K562 (cell line): ENCODE results near the gene LMNA. TPM values are rescaled to one million over a fixed set of nuclear protein-coding genes. Genes with fewer than 3 reads are reported as not detected.

ENCODE experiments used
- ATAC-seq: fragments of 200-7000 bp; cut with Tn5 transposase; 3 replicates; pipeline ENCODE4 v1.9.1; 2020; ENCODE audit warnings: moderate library complexity
- BruUV-seq: library from RNA; stranded (reverse); fragments of 400-500 nt; replicated peaks from 2 replicates; lab custom pipeline; 2021; lab: Mats Ljungman, UMichigan
- CTCF ChIA-PET: fragments of 300-600 bp; formaldehyde crosslinking; extraction: SDS; loops from one replicate; lab custom pipeline; 2021; ENCODE audit warnings: low intra/inter-chr PET ratio; lab: Yijun Ruan, JAX
- POLR2A ChIA-PET: fragments of 300-600, 350-650 bp; sonication (Branson Sonifier 250); formaldehyde crosslinking; extraction: SDS; loops from one replicate; lab custom pipeline; 2021; ENCODE audit warnings: antibody characterized with exemption, inconsistent platforms; lab: Yijun Ruan, JAX
- DNase-seq, 4 experiments: peaks; one replicate each; pipeline versions ENCODE4 v3.0.0 to v3.0.0-alpha.2; 2011 to 2018; ENCODE audit warnings: low spot score in 3 of 4, mixed read lengths in 3 of 4; ENCODE audit errors: extremely low read depth in 1 of 4
- FAIRE-seq: peaks from 2 replicates; lab custom pipeline; 2011; peaks lifted over from hg19 to GRCh38; lab: Jason Lieb, UNC
- H2AFZ ChIP-seq: 2 replicates; pipeline ENCODE4 v1.6.0; 2011; ENCODE audit warnings: low read depth, low read length, control low read depth, inconsistent platforms
- H3K27ac ChIP-seq: fragments of 200-600 bp; 3 replicates; pipeline ENCODE4 v1.8.0; 2011; ENCODE audit warnings: low read depth, mild to moderate bottlenecking, control low read depth, inconsistent platforms, low read length, moderate library complexity, mixed read lengths; ENCODE audit errors: extremely low read depth
- H3K27me3 ChIP-seq, 2 experiments: fragments of 300-600 bp in 1 of 2; 2 replicates in 1 of 2; 3 replicates in 1 of 2; pipeline versions ENCODE4 v1.6.0 to v1.8.0; 2011; ENCODE audit warnings: inconsistent platforms in 2 of 2, low read length in 2 of 2, mild to moderate bottlenecking in 1 of 2, mixed read lengths in 1 of 2, moderate library complexity in 1 of 2; ENCODE audit not compliant: control insufficient read depth in 2 of 2, insufficient read depth in 2 of 2
- H3K36me3 ChIP-seq: fragments of 300-600 bp; 3 replicates; pipeline ENCODE4 v1.8.0; 2011; ENCODE audit warnings: mild to moderate bottlenecking, low read length, inconsistent platforms; ENCODE audit not compliant: control insufficient read depth, insufficient read depth
- H3K4me1 ChIP-seq, 2 experiments: fragments of 200-600 bp in 1 of 2; replicated peaks in 1 of 2; 2 replicates in 1 of 2; 3 replicates in 1 of 2; pipeline versions ENCODE4 v1.5.1 to v1.8.0; 2011; ENCODE audit warnings: inconsistent platforms in 2 of 2, low read length in 2 of 2, mild to moderate bottlenecking in 1 of 2, mixed read lengths in 1 of 2, moderate library complexity in 1 of 2; ENCODE audit not compliant: control insufficient read depth in 2 of 2, insufficient read depth in 2 of 2
- H3K4me2 ChIP-seq: 2 replicates; pipeline ENCODE4 v1.6.1; 2011; ENCODE audit warnings: low read length, control low read depth, inconsistent platforms, mixed read lengths; ENCODE audit not compliant: insufficient read depth
- H3K4me3 ChIP-seq: fragments of 200-600 bp; sonication (generic), shearing (Covaris generic); 2 replicates; pipeline ENCODE4 v1.5.1; 2016; ENCODE audit warnings: control low read depth, inconsistent platforms
- H3K79me2 ChIP-seq: fragments of 200-600 bp; 3 replicates; pipeline ENCODE4 v1.8.0; 2011; ENCODE audit warnings: low read length, inconsistent platforms; ENCODE audit not compliant: control insufficient read depth, insufficient read depth
- H3K9ac ChIP-seq, 2 experiments: 2 replicates each; pipeline versions ENCODE4 v1.6.0 to v1.6.1; 2011; ENCODE audit warnings: low read depth in 2 of 2, low read length in 2 of 2, control low read depth in 1 of 2, inconsistent platforms in 1 of 2, mild to moderate bottlenecking in 1 of 2, mixed read lengths in 1 of 2; ENCODE audit not compliant: insufficient read depth in 1 of 2
- H3K9me1 ChIP-seq: one replicate; pipeline ENCODE4 v1.6.0; 2011; ENCODE audit warnings: inconsistent platforms, mild to moderate bottlenecking, low read length, moderate library complexity; ENCODE audit not compliant: control insufficient read depth, insufficient read depth
- H3K9me3 ChIP-seq: replicated peaks from 2 replicates; pipeline ENCODE4 v1.5.1; 2011; ENCODE audit warnings: low read depth, low read length, inconsistent platforms; ENCODE audit not compliant: control insufficient read depth, insufficient read depth
- H4K20me1 ChIP-seq: replicated peaks from 2 replicates; pipeline ENCODE4 v1.6.1; 2011; ENCODE audit warnings: low read length, inconsistent platforms, mixed read lengths; ENCODE audit not compliant: control insufficient read depth, insufficient read depth
- NFIC ChIP-seq: fragments of 450-650 bp; IDR thresholded peaks from 2 replicates; pipeline ENCODE4 v1.6.1; 2017; ENCODE audit warnings: mild to moderate bottlenecking, inconsistent platforms
- NFIX ChIP-seq: fragments of 250-450 bp; sonication (Bioruptor Pico); IDR thresholded peaks from 2 replicates; pipeline ENCODE4 v1.4.0; 2020; ENCODE audit warnings: low read depth, mild to moderate bottlenecking, moderate library complexity
- PRPF4 ChIP-seq: fragments of 200-400 bp; formaldehyde crosslinking; IDR thresholded peaks from one replicate; pipeline ENCODE4 v1.6.1; 2017; ENCODE audit warnings: low read length, low read depth, mild to moderate bottlenecking; ENCODE audit not compliant: insufficient read depth, poor library complexity, severe bottlenecking
- RBM25 ChIP-seq: fragments of 200-400 bp; formaldehyde crosslinking; IDR thresholded peaks from 2 replicates; pipeline ENCODE4 v1.6.1; 2018; ENCODE audit warnings: low read length, low read depth, moderate library complexity; ENCODE audit not compliant: severe bottlenecking
- TBP ChIP-seq: optimal IDR thresholded peaks from 2 replicates; pipeline ENCODE3; 2011; ENCODE audit warnings: low read depth, low read length, improper control_type of control experiment
- WGBS: fragments of 100-300 bp; shearing (Covaris generic); methylation state at CpG from one replicate; pipeline ENCODE4 v1.1.6; 2016; ENCODE audit warnings: low coverage, mixed read lengths; ENCODE audit not compliant: insufficient coverage; ENCODE audit errors: missing lambda C conversion rate; 5-methylcytosine and 5-hydroxymethylcytosine counted together
- in situ Hi-C: fragments of 300-500 bp; cut with MboI; formaldehyde crosslinking; loops from 4 replicates; pipeline ENCODE4 v1.15.0; 2018; ENCODE audit warnings: inconsistent platforms, mixed read lengths
- intact Hi-C: fragments of 100-400 bp; cut with micrococcal nuclease; formaldehyde crosslinking; loops from 2 replicates; pipeline ENCODE4 v1.14.2; 2022
- polyA plus RNA-seq, 8 experiments: library from polyadenylated mRNA; depleted of rRNA in 4 of 8; stranded (reverse) in 5 of 8; unstranded in 3 of 8; fragments of >200 nt; fragmentation: Nextera tagmentation in 2 of 8; fragmentation: Illumina TruSeq in 1 of 8; extraction: Ambion mirVana in 2 of 8; extraction: Trizol in 1 of 8; gene quantifications; 2 replicates each; pipeline versions ENCODE4 v1.2.1 to v1.2.3, GENCODE V29; 2011 to 2014; ENCODE audit warnings: inconsistent platforms in 1 of 8, missing spikeins in 1 of 8
- total RNA-seq, 7 experiments: library from RNA; depleted of rRNA in 6 of 7; stranded (reverse); fragments of >200 nt in 6 of 7; fragmentation: Illumina TruSeq in 2 of 7; extraction: Trizol in 2 of 7; gene quantifications; 2 replicates each; pipeline versions ENCODE4 v1.2.1 to v1.2.3, GENCODE V29; 2011 to 2021; ENCODE audit warnings: low replicate concordance in 1 of 7
- TF ChIP-seq, protein P1 (sequence below): fragments of 250-450 bp; sonication (Bioruptor Pico); IDR thresholded peaks from 2 replicates; pipeline ENCODE4 v1.6.1; 2021; ENCODE audit warnings: mild to moderate bottlenecking

Gene LMNA
- total and polyA plus RNA-seq, 9 of the 15 experiments (the other 6 are each of a cell fraction or from before 2014, with no cell fraction given) = 1.00 to 347 (median 88.2) TPM

DNA sequence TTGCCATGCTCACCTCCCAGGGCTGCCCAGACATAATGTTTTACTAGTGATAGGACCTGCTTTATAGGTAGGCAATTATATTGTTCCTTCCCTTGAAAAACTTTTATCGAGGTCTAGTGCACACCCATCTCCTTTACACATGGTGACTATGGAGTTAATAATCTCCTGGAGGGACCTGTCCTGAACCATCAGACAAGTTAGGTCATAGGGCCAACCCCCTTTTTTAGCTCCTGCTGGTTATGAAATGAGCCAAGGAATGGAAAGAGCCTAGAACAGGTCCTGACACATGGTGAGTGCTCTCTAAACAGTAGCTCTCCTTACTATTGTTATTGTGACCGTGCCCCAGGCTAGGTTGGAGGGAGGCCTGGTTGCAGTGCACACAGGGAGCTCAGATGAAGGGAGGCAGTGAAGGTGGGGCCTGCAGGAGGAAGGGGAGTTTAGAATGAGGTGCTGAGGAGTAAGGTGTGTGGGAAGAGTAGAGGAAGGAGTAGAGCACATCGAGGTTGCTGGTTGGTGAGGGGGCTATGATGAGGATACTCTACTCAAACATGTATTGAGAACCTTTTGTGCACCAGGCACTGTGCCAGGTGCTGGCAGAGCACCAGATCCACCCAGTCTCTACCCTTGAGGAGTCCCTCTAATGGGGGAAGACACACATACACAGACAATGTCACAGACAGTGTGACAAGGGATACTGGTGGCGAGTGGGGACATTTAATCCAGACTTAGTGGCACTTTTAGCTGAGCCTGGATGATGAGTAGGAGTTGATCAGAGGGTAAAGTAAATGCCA is 14.1 kb upstream of the LMNA start:
- ATAC-seq (no peak), DNase-seq (no peak), FAIRE-seq (no peak)
- no TSS peak for BruUV-seq
- 31% methylated on average over 4 of the region's 4 CpGs for WGBS
- H3K79me2 ChIP-seq = peaks cover 4% of the 10 kb centered on the region; the same call in 1 of the 3 replicates
- intact Hi-C loops (no loop called here), in situ Hi-C loops (no loop called here)
- no peaks in the 10 kb centered on the region for H4K20me1 ChIP-seq
- H3K9ac ChIP-seq = no peak overlapping the region
- TF ChIP-seq, protein P1, sequence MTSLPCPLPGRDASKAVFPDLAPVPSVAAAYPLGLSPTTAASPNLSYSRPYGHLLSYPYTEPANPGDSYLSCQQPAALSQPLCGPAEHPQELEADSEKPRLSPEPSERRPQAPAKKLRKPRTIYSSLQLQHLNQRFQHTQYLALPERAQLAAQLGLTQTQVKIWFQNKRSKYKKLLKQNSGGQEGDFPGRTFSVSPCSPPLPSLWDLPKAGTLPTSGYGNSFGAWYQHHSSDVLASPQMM (CRISPR knock-in tag) = no peak
- TF ChIP-seq RBM25 = peak; percentile 19
- H3K4me2 ChIP-seq = no peak overlapping the region
- no peak overlapping the region for H3K27ac ChIP-seq
- H3K4me3 ChIP-seq = no peak overlapping the region
- ChIA-PET POLR2A (interaction anchor here (0.6 to 12.5 kb wide), 6 partner anchors 12 to 168 kb away, joined by 3 to 164 read pairs (median 10); partner anchors contain the start of gene LMNA), CTCF (interaction anchor here (1.0 kb wide), 1 partner anchor 30 kb away, joined by 6 read pairs; no protein-coding TSS in a partner anchor)
- H3K27me3 ChIP-seq = no peaks in the 10 kb centered on the region
- no peaks in the 10 kb centered on the region for H3K36me3 ChIP-seq
- peaks cover 7% of the 10 kb centered on the region for H3K9me1 ChIP-seq
- no peak overlapping the region for H2AFZ ChIP-seq
- no peaks in the 10 kb centered on the region for H3K9me3 ChIP-seq
- peaks cover 17 to 37% of the 10 kb centered on the region in 2 experiments for H3K4me1 ChIP-seq

DNA sequence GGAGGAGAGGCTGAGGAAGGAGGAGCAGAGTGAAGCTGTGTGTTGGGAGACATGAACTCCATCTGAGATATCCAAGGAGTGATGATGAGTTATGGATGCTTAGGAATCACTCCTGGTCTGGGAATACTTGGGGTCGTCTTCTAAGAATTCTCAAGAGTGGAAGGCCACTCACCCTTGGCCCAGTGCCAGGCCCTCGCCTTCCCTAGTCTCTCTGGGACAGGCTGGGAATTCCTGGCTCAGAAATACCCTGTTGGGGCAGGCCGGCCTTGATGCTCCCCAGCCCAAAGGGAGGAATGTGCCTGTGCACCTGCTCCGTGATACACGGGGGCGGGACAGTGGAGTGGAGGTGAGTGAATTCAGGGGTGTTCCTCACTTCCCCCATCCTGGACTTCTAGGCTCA is 12.6 kb upstream of the LMNA start:
- intact Hi-C loops = no loop called here
- H3K79me2 ChIP-seq = peaks cover 4% of the 10 kb centered on the region; the same call in 1 of the 3 replicates
- H3K9me1 ChIP-seq = peaks cover 7% of the 10 kb centered on the region
- no peaks in the 10 kb centered on the region for H3K27me3 ChIP-seq
- peak; percentile 45 for TF ChIP-seq NFIX (CRISPR knock-in tag)
- peak; percentile 95 for TF ChIP-seq NFIC
- no peak for TF ChIP-seq PRPF4
- TF ChIP-seq TBP = no peak
- TF ChIP-seq, all 486 proteins: peak for 2
- in situ Hi-C loops = no loop called here
- FAIRE-seq (no peak), ATAC-seq (no peak), DNase-seq (no peak)
- Histone ChIP-seq H3K9ac (no peak overlapping the region), H3K36me3 (no peaks in the 10 kb centered on the region), H3K9me3 (no peaks in the 10 kb centered on the region), H3K4me1 (peaks cover 27 to 49% of the 10 kb centered on the region in 2 experiments), H3K4me3 (no peak overlapping the region), H4K20me1 (no peaks in the 10 kb centered on the region), H2AFZ (no peak overlapping the region), H3K4me2 (no peak overlapping the region), H3K27ac (no peak overlapping the region)
- CTCF ChIA-PET = no interaction called here
- no TSS peak for BruUV-seq
- WGBS = 63% methylated on average over 3 of the region's 6 CpGs
- POLR2A ChIA-PET = interaction anchor here (0.7 to 12.5 kb wide), 3 partner anchors 10 to 28 kb away, joined by 3 to 164 read pairs (median 3); partner anchors contain the start of gene LMNA
